ENCODE results near the gene LIN7A.
"Not testable (repeated sequence)": the region's sequence is repeated elsewhere in the genome, so short reads cannot be mapped to it uniquely, and the experiment has no call there.

Gene LIN7A

DNA sequence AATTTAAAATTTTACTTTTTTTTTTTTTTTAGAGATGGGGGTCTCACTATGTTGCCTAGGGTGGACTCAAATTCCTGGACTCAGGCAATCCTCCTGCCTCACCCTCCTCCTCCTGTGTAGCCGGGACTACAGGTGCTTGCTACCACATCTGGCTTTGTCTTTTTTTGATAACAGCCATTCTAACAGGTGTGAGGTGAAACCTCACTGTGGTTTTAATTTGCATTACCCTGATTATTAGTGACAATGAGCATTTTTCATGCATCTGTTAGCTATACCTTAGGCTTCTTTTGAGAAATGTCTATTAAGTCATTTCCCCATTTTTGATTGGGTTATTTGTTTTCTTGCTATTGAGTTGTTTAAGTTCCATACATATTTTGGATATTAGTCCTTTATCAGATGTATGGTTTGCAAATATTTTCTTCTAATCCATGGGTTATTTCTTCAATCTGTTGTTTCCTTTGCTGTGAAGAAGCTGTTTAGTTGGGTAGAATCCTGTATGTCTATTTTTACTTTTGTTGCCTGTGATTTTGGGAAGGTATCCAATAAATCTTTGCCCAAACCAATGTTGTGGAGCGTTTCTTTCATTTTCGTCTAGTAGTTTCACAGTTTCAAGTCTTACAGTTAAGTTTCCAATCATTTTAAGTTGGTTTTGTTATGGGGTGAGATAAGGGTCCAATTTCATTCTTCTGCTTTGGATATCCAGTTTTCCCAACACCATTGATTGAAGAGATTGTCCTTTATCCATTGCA is 134.9 kb downstream of the LIN7A start:
- no peak for DNase-seq

DNA sequence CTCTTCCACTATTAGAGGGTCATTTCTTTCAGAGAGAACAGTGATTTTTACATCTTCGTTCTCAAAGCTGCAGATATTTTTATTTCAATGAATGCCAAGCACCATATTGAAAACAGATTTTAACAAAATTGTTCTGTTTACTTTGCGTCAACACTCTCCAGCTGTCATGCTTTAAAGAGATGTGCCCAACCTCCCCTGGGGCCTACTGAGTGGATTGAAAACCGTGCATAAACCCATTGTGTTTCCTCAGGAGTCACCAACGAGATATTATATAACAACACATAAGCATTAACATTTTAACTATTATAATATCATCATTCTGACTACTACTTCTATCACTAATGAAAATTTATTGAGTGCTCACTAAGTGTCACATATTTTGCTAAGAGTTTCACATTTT is 139.5 kb downstream of the LIN7A start:
- no peak for DNase-seq

- no peak for DNase-seq
Observed at GRCh38 chr12:80794551-80794950, 143.2 kb downstream of the LIN7A start.

- DNase-seq, result no peak
Observed at GRCh38 chr12:80792861-80793260, 144.9 kb downstream of the LIN7A start.

DNA sequence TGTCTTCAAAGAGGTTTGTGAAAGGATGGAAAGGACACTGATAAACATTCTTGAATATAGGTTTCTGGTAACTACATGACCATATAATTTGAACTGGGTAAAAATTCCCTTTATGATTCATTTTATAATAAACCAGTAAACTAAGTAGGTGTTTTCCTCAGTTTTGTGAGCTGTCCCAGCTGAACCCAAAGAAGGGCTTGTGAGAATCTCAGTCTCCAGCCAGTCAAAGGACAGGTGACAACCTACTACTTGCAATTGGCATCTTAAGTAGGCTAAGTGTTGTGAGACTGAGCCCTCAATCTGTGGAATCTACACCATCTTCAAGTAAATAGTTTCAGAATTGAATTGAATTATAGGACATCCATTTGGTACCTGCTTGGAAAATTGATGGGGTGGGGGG is 145.9 kb downstream of the LIN7A start:
- no peak for DNase-seq

DNA sequence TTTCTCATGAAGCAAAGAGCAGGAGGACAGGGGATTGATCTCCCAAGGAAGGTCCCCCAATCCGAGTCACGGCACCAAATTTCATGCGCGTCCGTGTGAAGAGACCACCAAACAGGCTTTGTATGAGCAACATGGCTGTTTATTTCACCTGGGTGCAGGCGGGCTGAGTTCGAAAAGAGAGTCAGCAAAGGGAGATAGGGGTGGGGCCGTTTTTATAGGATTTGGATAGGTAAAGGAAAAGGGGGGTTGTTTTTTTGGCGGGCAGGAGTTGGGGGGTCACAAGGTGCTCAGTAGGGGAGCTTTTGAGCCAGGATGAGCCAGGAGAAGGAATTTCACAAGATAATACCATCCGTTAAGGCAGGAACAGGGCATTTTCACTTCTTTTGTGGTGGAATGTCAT is 149.3 kb downstream of the LIN7A start:
- not testable (repeated sequence) for DNase-seq

DNA sequence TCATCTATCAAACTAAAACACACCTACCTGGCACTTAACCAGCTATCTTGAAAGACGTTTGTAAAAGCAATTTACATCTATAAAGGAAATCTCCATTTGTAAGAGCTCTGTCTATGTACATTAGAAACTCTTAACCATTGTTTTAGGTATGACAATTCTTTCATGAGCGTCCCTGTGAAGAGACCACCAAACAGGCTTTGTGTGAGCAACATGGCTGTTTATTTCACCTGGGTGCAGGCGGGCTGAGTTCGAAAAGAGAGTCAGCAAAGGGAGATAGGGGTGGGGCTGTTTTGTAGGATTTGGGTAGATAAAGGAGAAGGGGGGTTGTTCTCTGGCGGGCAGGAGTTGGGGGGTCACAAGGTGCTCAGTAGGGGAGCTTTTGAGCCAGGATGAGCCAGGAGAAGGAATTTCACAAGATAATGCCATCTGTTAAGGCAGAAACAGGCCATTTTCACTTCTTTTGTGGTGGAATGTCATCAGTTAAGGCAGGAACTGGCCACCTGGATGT is 154.7 kb downstream of the LIN7A start:
- not testable (repeated sequence) for DNase-seq

DNA sequence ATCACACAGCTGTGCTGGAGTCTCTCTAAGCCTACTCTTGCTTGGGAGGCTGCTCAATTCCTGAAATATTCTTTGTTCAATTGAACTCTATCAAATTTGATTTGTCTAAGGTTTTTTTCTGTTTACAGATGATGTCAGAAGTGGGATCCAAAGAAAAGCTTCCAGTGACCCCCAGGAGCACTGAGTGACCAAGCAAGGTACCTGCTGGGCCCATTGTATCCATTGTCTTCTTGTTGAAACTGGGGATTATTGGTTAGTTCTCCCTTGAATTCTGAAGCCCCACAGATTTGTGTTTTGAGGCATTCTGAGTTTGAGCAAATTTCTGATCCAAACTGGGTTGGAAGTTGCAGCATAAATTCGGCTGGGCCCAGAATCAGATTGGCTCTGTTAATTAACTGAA is 156.4 kb downstream of the LIN7A start:
- no peak for DNase-seq

GRCh38 chr12:80780746-80781145 is 157.0 kb downstream of the LIN7A start:
- no peak for DNase-seq

GRCh38 chr12:80778005-80778541 is 159.7 kb downstream of the LIN7A start:
- DNase-seq, result no peak

GRCh38 chr12:80777587-80777986 is 160.1 kb downstream of the LIN7A start:
- DNase-seq, result no peak

DNA sequence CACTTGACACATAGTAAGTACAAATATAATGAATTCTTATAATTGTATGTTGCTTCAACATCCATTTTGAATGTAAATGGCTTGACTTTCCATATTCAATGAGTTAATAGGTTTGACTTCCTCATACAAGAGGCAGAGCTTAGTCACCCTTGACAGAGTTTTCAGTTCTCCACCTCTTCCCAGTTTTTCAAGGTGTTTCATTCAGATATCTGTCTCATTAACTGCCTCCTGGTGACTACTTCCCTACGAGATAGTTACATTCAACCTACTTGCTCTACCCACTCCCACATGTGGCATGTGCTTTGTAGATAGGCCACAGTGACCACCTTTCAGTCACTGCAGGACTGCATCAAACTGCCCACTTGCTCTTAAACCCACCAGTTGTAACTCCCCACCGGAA is 161.0 kb downstream of the LIN7A start:
- no peak for DNase-seq

DNA sequence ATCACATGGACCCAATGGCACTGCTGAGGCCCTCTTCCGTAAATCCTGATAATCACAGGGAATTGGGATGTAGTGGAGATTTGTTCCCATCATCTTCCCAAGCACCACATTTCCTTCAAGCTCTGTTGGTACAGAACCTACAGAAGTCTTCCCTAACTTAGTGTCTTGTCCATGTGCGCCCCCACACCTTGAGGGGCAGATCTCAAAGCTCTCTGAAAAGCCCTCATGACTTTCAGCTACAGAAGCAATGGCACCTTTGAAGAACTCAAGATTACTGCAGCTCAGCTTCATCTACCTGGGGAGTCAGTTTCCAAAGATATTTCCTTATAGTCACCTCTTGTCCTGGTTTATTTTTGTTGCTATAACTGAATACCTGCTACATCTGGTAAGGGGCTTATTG is 166.8 kb downstream of the LIN7A start:
- no peak for DNase-seq

DNA sequence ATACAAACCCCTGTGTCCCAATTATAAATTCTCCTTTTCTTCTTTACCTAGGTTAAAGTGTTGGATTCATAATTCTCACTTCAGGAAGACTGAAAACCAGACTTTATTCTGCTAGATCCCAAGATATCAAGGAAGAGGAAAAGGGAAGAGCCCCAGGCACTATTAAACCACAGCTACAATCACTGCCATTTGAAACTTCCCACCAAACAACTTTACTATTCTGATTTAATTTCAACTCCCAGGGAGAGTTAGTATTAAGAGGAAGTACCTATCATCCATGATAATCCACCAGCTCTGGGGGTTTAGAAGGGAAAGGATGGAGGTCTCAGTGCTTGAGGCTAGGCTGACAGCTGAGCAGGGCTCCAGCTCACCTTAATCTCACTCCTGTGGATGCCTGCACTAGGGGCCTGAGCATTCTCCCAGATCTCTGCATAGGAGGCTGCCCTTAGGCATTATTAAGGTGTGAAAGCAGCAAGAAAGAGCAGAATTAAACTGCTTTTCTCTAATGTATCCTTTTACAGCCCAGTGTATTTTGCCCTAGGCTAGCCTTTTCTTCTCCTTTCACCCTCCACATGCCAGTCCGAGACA is 168.1 kb downstream of the LIN7A start:
- no peak for DNase-seq

DNA sequence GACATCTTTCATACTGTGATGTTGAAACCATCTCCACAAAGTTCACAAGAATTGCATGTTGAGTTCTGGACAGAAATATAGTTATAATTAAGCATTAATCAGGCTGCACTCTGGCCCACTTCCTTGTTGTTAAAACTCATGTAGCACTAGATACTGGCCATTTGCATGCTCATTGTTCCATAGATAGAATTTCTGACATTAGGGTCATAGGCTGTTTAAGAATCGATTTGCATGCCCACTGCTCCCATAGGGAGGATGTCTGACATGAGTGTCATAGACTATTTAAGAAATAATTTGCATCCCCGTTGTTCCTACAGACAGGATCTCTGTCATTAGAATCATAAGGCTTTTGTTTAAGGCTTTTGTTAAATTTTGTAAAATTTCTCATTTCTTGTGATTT is 170.8 kb downstream of the LIN7A start:
- DNase-seq, result no peak

DNA sequence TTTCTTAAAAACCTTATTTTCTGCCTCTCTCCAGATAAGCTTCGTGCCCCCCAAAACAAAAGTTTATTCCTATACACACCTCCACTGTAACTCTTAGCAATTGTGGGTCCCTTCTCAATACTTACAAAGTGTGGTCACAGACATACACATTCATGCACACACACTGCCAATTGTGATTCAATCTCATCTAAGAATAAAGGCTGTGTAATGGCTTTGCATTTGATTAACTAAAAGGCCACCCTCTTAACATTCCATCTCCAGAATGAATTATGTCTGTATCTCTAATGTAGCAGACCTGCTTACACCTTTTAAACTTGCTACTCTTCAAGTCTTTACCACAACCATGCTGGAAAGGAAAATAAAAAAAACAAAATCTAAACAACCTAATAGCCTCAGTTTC is 171.5 kb downstream of the LIN7A start:
- no peak for DNase-seq

DNA sequence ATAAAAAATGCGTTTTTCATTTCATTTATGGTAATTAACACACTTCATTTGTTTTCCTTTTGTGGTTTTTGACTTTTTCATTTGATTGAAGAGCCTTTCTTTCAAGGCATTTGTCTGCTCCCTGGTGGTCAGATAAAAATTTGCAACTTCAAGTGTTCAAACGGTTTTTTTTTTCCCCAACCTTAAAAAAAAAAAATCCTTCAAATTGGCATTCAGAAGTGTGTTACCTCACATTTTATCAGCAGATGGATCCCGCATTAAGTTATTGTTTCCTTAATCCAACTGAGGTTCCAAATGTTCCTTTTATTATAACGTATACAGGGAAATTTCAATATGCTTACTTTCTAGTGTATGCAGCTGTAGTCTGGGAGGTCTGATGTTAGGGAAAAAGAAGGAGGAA is 173.9 kb downstream of the LIN7A start:
- DNase-seq, result no peak

DNA sequence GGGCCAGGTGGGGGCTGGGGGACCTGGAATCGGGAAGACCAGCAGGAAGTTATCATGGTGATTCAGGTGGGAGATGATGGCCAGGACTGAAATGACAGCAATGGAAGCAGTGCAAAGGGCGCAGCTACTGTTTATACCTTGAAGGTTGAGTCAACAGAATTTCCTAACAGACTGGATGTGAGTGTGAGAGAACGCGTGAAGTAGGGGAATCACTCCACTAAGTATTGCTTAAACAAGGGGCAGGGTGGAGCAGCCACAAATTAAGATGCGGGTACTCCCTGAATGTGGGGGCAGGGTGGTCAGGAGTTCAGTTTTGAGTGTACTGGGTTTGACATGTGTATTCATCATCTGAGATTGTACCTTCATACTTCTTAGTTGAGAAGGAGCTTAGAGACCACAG is 175.9 kb downstream of the LIN7A start:
- no peak for DNase-seq

- no peak for DNase-seq
Observed at GRCh38 chr12:80756875-80757274, 180.9 kb downstream of the LIN7A start.

DNA sequence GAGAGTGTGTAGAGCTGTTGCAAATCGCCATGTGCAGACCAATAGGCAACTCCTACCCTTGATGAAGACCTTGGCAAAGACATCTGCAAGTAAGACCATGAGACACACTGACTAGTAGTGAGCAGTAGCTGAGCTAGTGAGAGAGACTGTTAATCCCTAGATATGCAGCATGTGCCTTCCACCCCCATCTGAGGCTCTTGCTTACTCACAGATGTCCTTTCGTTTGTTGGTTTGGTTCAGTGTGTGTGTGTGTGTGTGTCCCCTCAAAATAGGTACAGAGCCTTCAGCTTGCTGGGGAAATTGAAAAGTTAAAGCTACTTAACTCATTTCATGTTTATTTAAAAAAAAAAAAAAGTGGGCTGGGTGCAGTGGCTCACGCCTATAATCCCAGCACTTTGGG is 183.5 kb downstream of the LIN7A start:
- DNase-seq, result no peak

DNA sequence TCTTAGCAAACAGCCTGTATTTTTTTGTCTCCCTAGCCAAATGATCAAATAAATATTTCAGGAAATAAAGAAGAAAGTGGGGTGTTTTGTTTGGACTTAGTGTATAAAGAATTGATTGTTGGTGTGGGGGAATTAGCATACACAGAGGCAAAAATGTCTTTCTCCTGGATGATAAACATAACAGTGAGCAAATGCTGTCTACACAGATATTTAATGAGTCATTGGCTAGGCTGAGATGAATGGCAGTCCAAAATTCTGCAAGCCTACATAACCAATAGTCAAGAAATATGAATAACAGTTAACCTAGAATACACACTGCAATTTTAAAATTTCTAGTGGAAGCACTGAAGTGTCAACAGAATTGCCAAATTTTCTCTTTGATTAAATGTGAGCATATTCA is 185.3 kb downstream of the LIN7A start:
- no peak for DNase-seq

GRCh38 chr12:80749456-80749855 is 188.3 kb downstream of the LIN7A start:
- DNase-seq, result no peak

GRCh38 chr12:80747800-80748199 is 189.9 kb downstream of the LIN7A start:
- no peak for DNase-seq

GRCh38 chr12:80745851-80746505 is 191.8 kb downstream of the LIN7A start:
- no peak for DNase-seq

Data from stimulated activated naive CD4-positive, alpha-beta T cell treated with Interleukin-2 at 50 U/mL for 16 hours (primary cell).